Psoas muscle (tissue), 8 donors: ENCODE data around the gene CA10. TPM values are rescaled to one million over a fixed set of nuclear protein-coding genes. Genes with fewer than 3 reads are reported as not detected.

ENCODE experiments used
- ATAC-seq, 4 donors: fragments of 200-7000 bp; cut with Tn5 transposase; one replicate each; pipeline ENCODE4 v1.9.1; 2020; ENCODE audit warnings: moderate library complexity in 3 of 4, mild to moderate bottlenecking in 2 of 4
- DNase-seq, 2 donors: peaks; one replicate each; pipeline ENCODE4 v3.0.0-alpha.2; 2020
- H3K27ac ChIP-seq: fragments of 200-600 bp; one replicate; pipeline ENCODE4 v1.8.0; 2022
- H3K27me3 ChIP-seq, 3 donors: fragments of 200-600 bp in 1 of 3; one replicate each; pipeline versions ENCODE4 v1.6.1 to v1.8.0; 2013 to 2022; ENCODE audit warnings: low read length in 2 of 3, mild to moderate bottlenecking in 2 of 3, moderate library complexity in 1 of 3; ENCODE audit not compliant: insufficient read depth in 3 of 3
- H3K36me3 ChIP-seq, 2 donors: fragments of 200-600 bp in 1 of 2; one replicate each; pipeline versions ENCODE4 v1.6.1 to v1.8.0; 2013 to 2022; ENCODE audit warnings: low read depth in 1 of 2, mild to moderate bottlenecking in 1 of 2, moderate library complexity in 1 of 2; ENCODE audit not compliant: insufficient read depth in 1 of 2
- H3K4me1 ChIP-seq: fragments of 200-600 bp; one replicate; pipeline ENCODE4 v1.8.0; 2022
- H3K4me3 ChIP-seq: fragments of 200-600 bp; one replicate; pipeline ENCODE4 v1.8.0; 2022; ENCODE audit warnings: mild to moderate bottlenecking
- H3K9me3 ChIP-seq: fragments of 200-600 bp; one replicate; pipeline ENCODE4 v1.8.0; 2022
- CTCF ChIP-seq: fragments of 200-600 bp; IDR thresholded peaks from one replicate; pipeline ENCODE4 v1.8.0; 2022; ENCODE audit warnings: antibody characterized with exemption
- WGBS, 3 donors: extraction: QIAGEN DNeasy Blood & Tissue Kit; methylation state at CpG; one replicate each; pipeline versions ENCODE4 v1.1.6 to v1.1.7; 2013; 5-methylcytosine and 5-hydroxymethylcytosine counted together
- intact Hi-C, 2 donors: fragments of 100-400 bp; cut with DNase I; formaldehyde crosslinking; loops; one replicate each; pipeline versions ENCODE4 v1.11.0 to v1.14.2; 2022
- polyA plus RNA-seq, 3 donors: library from polyadenylated mRNA; stranded (reverse); fragments of 200-250 nt; gene quantifications; one replicate each; pipeline ENCODE4 v1.2.3, GENCODE V29; 2013
- total RNA-seq, 4 donors: library from RNA; stranded (reverse); fragmentation: NEBNext Ultra II Directional in 2 of 4; extraction: Animal tissue kit (Norgen Biotek cat#: 25700) in 2 of 4; gene quantifications; one replicate each; pipeline versions ENCODE4 v1.2.1 to v1.2.4, GENCODE V29; 2021 to 2023
- donor health status: healthy with polysubstance abuse.
- donor health status: DM: no; HTN: no; CAD: no; lungs with moderate emphysema.
- donor health status: Bipolar disorder and iron deficiency.
- donor health status: healthy.
- donor health status: DM: yes; HTN: yes; CAD: no.
- donor health status: DM: no; HTN: no; CAD: no.
- donor health status: DM: no; HTN: no; CAD: no.
- donor health status: DM: yes; HTN: yes; CAD: no.

The CA10 gene
- total and polyA plus RNA-seq, 7 donors, result 0.03 to 0.04 TPM; not detected in 5

- DNase-seq (no peak), ATAC-seq (no peak)
- Histone ChIP-seq H3K4me3 (no peak overlapping the region), H3K27ac (no peak overlapping the region), H3K9me3 (no peaks in the 10 kb centered on the region), H3K36me3 (no peaks in the 10 kb centered on the region), H3K27me3 (no peaks in the 10 kb centered on the region), H3K4me1 (no peaks in the 10 kb centered on the region)
- intact Hi-C loops, result no loop called here
- TF ChIP-seq CTCF, result no peak
- WGBS, 3 donors, result 32 to 41% (median 34%) methylated on average over 7 of the region's 7 CpGs
These were observed 224.9 kb downstream of the CA10 start for GRCh38 chr17:51933647-51934046.

GRCh38 chr17:51926448-51926847 lies 232.1 kb downstream of the CA10 start:
- no peak for TF ChIP-seq CTCF
- Histone ChIP-seq H3K4me3 (no peak overlapping the region), H3K27ac (no peak overlapping the region), H3K4me1 (no peaks in the 10 kb centered on the region), H3K27me3 (no peaks in the 10 kb centered on the region), H3K36me3 (no peaks in the 10 kb centered on the region), H3K9me3 (no peaks in the 10 kb centered on the region)
- intact Hi-C loops, result no loop called here
- 42 to 69% (median 56%) methylated on average over 4 of the region's 4 CpGs for WGBS, 3 donors
- ATAC-seq, result no peak
- no peak for DNase-seq

- Histone ChIP-seq H3K9me3 (no peaks in the 10 kb centered on the region), H3K4me1 (no peaks in the 10 kb centered on the region), H3K27me3 (no peaks in the 10 kb centered on the region), H3K27ac (no peak overlapping the region), H3K4me3 (no peak overlapping the region), H3K36me3 (no peaks in the 10 kb centered on the region)
- no peak for ATAC-seq
- WGBS, 3 donors, result 72 to 89% (median 82%) methylated on average over 1 of the region's 1 CpG
- intact Hi-C loops, result no loop called here
- no peak for DNase-seq
- no peak for TF ChIP-seq CTCF
These were observed 237.0 kb downstream of the CA10 start for GRCh38 chr17:51921500-51921899.

GRCh38 chr17:51914577-51914976 lies 243.9 kb downstream of the CA10 start:
- TF ChIP-seq CTCF, result no peak
- DNase-seq (no peak), ATAC-seq (no peak)
- no peaks in the 10 kb centered on the region for H3K9me3 ChIP-seq
- no peaks in the 10 kb centered on the region for H3K36me3 ChIP-seq
- intact Hi-C loops, result no loop called here
- H3K27me3 ChIP-seq, result peaks cover 0 to 3% (median 0%) of the 10 kb centered on the region in 3 donors
- no peak overlapping the region for H3K27ac ChIP-seq
- H3K4me1 ChIP-seq, result no peaks in the 10 kb centered on the region
- H3K4me3 ChIP-seq, result no peak overlapping the region

- no peak for TF ChIP-seq CTCF
- ATAC-seq (no peak), DNase-seq (no peak)
- Histone ChIP-seq H3K36me3 (no peaks in the 10 kb centered on the region), H3K4me3 (no peak overlapping the region), H3K27ac (no peak overlapping the region), H3K9me3 (no peaks in the 10 kb centered on the region), H3K27me3 (peaks cover 0 to 3% (median 0%) of the 10 kb centered on the region in 3 donors), H3K4me1 (no peaks in the 10 kb centered on the region)
- WGBS, 3 donors, result 65 to 73% (median 66%) methylated on average over 4 of the region's 4 CpGs
- intact Hi-C loops, result no loop called here
These were observed 244.9 kb downstream of the CA10 start for GRCh38 chr17:51913491-51914205.
